Transverse colon (tissue), 4 donors: ENCODE data around the gene HDDC2.

Experiments used
- CTCF ChIP-seq, 5 experiments: fragments of 200-600 bp in 3 of 5; fragments of 450-650 bp in 2 of 5; sonication (generic) in 3 of 5; IDR thresholded peaks; 1 replicate in 2 of 5; 2 replicates in 3 of 5; pipeline ENCODE4 v1.5.1; 2016 to 2017; ENCODE audit warnings: antibody characterized with exemption in 5 of 5, inconsistent platforms in 3 of 5, mild to moderate bottlenecking in 2 of 5, moderate library complexity in 1 of 5
- POLR2A ChIP-seq: fragments of 450-650 bp; IDR thresholded peaks from one replicate; pipeline ENCODE4 v1.6.1; 2016; ENCODE audit warnings: antibody characterized with exemption, mild to moderate bottlenecking, moderate library complexity
- POLR2AphosphoS5 ChIP-seq, 3 donors: sonication (generic); formaldehyde crosslinking; IDR thresholded peaks; one replicate each; pipeline ENCODE4 v1.6.1; 2016; ENCODE audit warnings: antibody characterized with exemption in 3 of 3

DNA sequence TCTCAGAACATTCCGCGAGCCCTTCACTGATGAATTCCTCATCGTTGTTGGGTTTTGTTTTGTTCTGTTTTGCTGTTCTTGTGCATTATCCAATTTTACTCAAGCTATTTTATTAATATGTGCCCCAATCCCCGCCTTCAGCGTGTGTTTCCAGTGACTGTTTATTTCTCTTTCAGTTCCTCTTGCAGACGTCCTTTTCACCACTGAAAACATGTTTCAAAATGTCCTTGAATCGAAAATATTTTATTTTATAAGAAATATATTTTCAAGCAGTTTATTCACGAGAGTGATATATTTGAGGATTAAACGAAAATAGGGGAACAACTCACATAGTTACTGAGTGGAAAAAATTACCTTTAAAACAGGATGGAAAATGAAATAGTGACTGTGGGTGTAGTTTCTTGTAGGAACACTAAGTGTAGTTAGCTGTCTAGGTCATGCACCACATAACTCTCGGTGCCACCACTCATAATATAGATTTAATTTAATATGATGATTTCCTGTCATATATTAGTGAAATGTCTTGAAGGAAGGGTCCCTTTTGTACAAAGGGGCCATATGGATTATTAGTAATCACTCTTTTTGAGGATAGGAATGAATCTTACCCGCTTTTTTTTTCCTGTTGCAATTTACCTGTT is 45.3 kb upstream of the HDDC2 start:
- TF ChIP-seq CTCF (IDR thresholded peaks at IDR 0.05) = no peak
- TF ChIP-seq POLR2A = no peak
- no peak for TF ChIP-seq POLR2AphosphoS5 (IDR thresholded peaks at IDR 0.05)
